MCF 10A (cell line): Measurements from ENCODE around the gene CIRBP. TPM values are rescaled to one million over a fixed set of nuclear protein-coding genes. Genes with fewer than 3 reads are reported as not detected.

ENCODE experiments used
- BruUV-seq: library from RNA; stranded (reverse); fragments of 400-500 nt; replicated peaks from 2 replicates; lab custom pipeline; 2021; lab: Mats Ljungman, UMichigan
- CTCF ChIA-PET: fragments of 300-600 bp; sonication (Branson Sonifier 250); formaldehyde crosslinking; extraction: SDS; loops from one replicate; lab custom pipeline; 2021; ENCODE audit warnings: antibody characterized with exemption, inconsistent platforms; lab: Yijun Ruan, JAX
- POLR2A ChIA-PET: fragments of 300-600, 350-650 bp; sonication (Branson Sonifier 250); formaldehyde crosslinking; extraction: SDS; loops from one replicate; lab custom pipeline; 2020; ENCODE audit warnings: antibody characterized with exemption, inconsistent platforms; lab: Yijun Ruan, JAX
- DNase-seq: peaks from one replicate; pipeline ENCODE4 v3.0.0-alpha.2; 2018; ENCODE audit not compliant: unreplicated experiment
- H3K27ac Mint-ChIP-seq: one replicate; pipeline ENCODE4 v1.8.0; 2022; ENCODE audit warnings: mild to moderate bottlenecking, low read depth, mixed read lengths; ENCODE audit not compliant: unreplicated experiment
- H3K27me3 Mint-ChIP-seq: one replicate; pipeline ENCODE4 v1.8.0; 2022; ENCODE audit warnings: mixed read lengths; ENCODE audit not compliant: insufficient read depth, unreplicated experiment
- H3K36me3 Mint-ChIP-seq: one replicate; pipeline ENCODE4 v1.8.0; 2022; ENCODE audit warnings: mild to moderate bottlenecking, moderate library complexity, mixed read lengths; ENCODE audit not compliant: insufficient read depth, unreplicated experiment
- H3K4me1 Mint-ChIP-seq: one replicate; pipeline ENCODE4 v1.8.0; 2022; ENCODE audit warnings: mixed read lengths; ENCODE audit not compliant: insufficient read depth, unreplicated experiment
- H3K4me3 Mint-ChIP-seq: one replicate; pipeline ENCODE4 v1.8.0; 2022; ENCODE audit warnings: mild to moderate bottlenecking, moderate library complexity, mixed read lengths; ENCODE audit not compliant: unreplicated experiment
- H3K9me3 Mint-ChIP-seq: one replicate; pipeline ENCODE4 v1.8.0; 2022; ENCODE audit warnings: mixed read lengths; ENCODE audit not compliant: unreplicated experiment
- CTCF ChIP-seq: fragments of 200-600 bp; IDR thresholded peaks from one replicate; pipeline ENCODE4 v1.8.0; 2022; ENCODE audit warnings: antibody characterized with exemption, mild to moderate bottlenecking; ENCODE audit not compliant: unreplicated experiment
- intact Hi-C: fragments of 100-400 bp; cut with micrococcal nuclease; formaldehyde crosslinking; loops from 2 replicates; pipeline ENCODE4 v1.14.1; 2022
- total RNA-seq: library from RNA; stranded (reverse); gene quantifications from 2 replicates; pipeline ENCODE4 v1.2.3, GENCODE V29; 2022

Gene CIRBP
- total RNA-seq, 1 experiment from 2014 or later = 362 TPM

GRCh38 chr19:1235625-1236538 is 33.2 kb upstream of the CIRBP start:
- H3K4me1 Mint-ChIP-seq = peaks cover 14% of the 10 kb centered on the region
- H3K9me3 Mint-ChIP-seq = no peaks in the 10 kb centered on the region
- peaks cover 5% of the 10 kb centered on the region for H3K36me3 Mint-ChIP-seq
- TF ChIP-seq CTCF = no peak
- POLR2A ChIA-PET = interaction anchor here (0.6 kb wide), 1 partner anchor 18 kb away, joined by 3 read pairs; no protein-coding TSS in a partner anchor
- no peak for DNase-seq
- no peaks in the 10 kb centered on the region for H3K27me3 Mint-ChIP-seq
- H3K27ac Mint-ChIP-seq = no peak overlapping the region
- CTCF ChIA-PET = interaction anchor here (0.6 kb wide), 1 partner anchor 20 kb away, joined by 3 read pairs; no protein-coding TSS in a partner anchor
- H3K4me3 Mint-ChIP-seq = peak overlapping the region; percentile 62
- intact Hi-C loops = no loop called here
- BruUV-seq = no TSS peak

GRCh38 chr19:1236576-1236975 is 32.6 kb upstream of the CIRBP start:
- CTCF ChIA-PET = interaction anchor here (0.6 kb wide), 1 partner anchor 21 kb away, joined by 3 read pairs; no protein-coding TSS in a partner anchor

GRCh38 chr19:1237027-1237659 is 32.0 kb upstream of the CIRBP start:
- POLR2A ChIA-PET = no interaction called here
- Mint-ChIP-seq H3K4me3 (peak overlapping the region; percentile 62), H3K9me3 (no peaks in the 10 kb centered on the region), H3K36me3 (peaks cover 5% of the 10 kb centered on the region), H3K27ac (no peak overlapping the region), H3K27me3 (no peaks in the 10 kb centered on the region), H3K4me1 (peaks cover 12% of the 10 kb centered on the region)
- DNase-seq = no peak
- no TSS peak for BruUV-seq
- no peak for TF ChIP-seq CTCF
- CTCF ChIA-PET = no interaction called here
- intact Hi-C loops = no loop called here

More at GRCh38 chr19:1236576-1236975, 32.6 kb upstream of the CIRBP start:
- Mint-ChIP-seq H3K9me3 (no peaks in the 10 kb centered on the region), H3K27ac (no peak overlapping the region), H3K4me1 (peaks cover 16% of the 10 kb centered on the region), H3K36me3 (peaks cover 5% of the 10 kb centered on the region), H3K4me3 (peak overlapping the region; percentile 62), H3K27me3 (no peaks in the 10 kb centered on the region)
- intact Hi-C loops = no loop called here
- POLR2A ChIA-PET = interaction anchor here (0.6 kb wide), 1 partner anchor 19 kb away, joined by 3 read pairs; no protein-coding TSS in a partner anchor
- TF ChIP-seq CTCF = no peak
- no peak for DNase-seq
- no TSS peak for BruUV-seq
